GM23248 (cell line): ENCODE data around the gene POLN.

Experiments used
- EZH2 ChIP-seq: fragments of 200-600 bp; sonication (generic); IDR thresholded peaks from 2 replicates; pipeline ENCODE4 v1.6.1; 2018; ENCODE audit warnings: antibody characterized with exemption, mild to moderate bottlenecking; ENCODE audit not compliant: insufficient read depth, poor library complexity, severe bottlenecking
- EZH2phosphoT487 ChIP-seq: fragments of 200-600 bp; sonication (generic); IDR thresholded peaks from 2 replicates; pipeline ENCODE4 v1.6.1; 2018; ENCODE audit warnings: antibody characterized with exemption, moderate library complexity, mild to moderate bottlenecking, low read depth; ENCODE audit not compliant: insufficient read depth

- no peak for TF ChIP-seq EZH2phosphoT487
- TF ChIP-seq EZH2: no peak
Observed at GRCh38 chr4:2245787-2246275, 3.9 kb upstream of the POLN start.
